Measurements from ENCODE around the gene PARD3. TPM values are rescaled to one million over a fixed set of nuclear protein-coding genes. Genes with fewer than 3 reads are reported as not detected.

PARD3 gene
- total and polyA plus RNA-seq, 2 experiments from 2014 or later, result 6.3 to 21.2 TPM

- H4K20me1 ChIP-seq (ENCODE audit: insufficient read depth), result 0 out of 2 replicates have a peak, but pooled peaks cover 4% of the 10 kb centered on the region
- H3K36me3 ChIP-seq (ENCODE audit: low read depth), result no peaks in the 10 kb centered on the region
- H3K27me3 ChIP-seq (replicated peaks; ENCODE audit: insufficient read depth), result no peaks in the 10 kb centered on the region
- no peaks in the 10 kb centered on the region for H3K9me3 ChIP-seq (ENCODE audit: low read depth)
- H3F3A ChIP-seq (ENCODE audit: insufficient read depth), result no peaks in the 10 kb centered on the region
- no peaks in the 10 kb centered on the region for H3K4me1 ChIP-seq (ENCODE audit: insufficient read depth)
- 95 to 98% methylated on average over 3 of the region's 3 CpGs for whole genome bisulfite sequencing, 2 experiments (ENCODE audit: low coverage in 1 of 2, low lambda C conversion rate in 2 of 2, missing lambda C conversion rate in 2 of 2)
- peaks cover 33% of the 10 kb centered on the region for H3K79me2 ChIP-seq (ENCODE audit: insufficient read depth)
- no peak overlapping the region for H3K27ac ChIP-seq
- in situ Hi-C loops (cut with MboI), result loop anchor here (25.0 kb wide), 2 partner anchors 1437 to 1862 kb away; no protein-coding TSS in a partner anchor
- no peaks in the 10 kb centered on the region for H3K9me2 ChIP-seq (ENCODE audit: insufficient read depth)
- DNase-seq, result no peak
- no peak overlapping the region for H3K4me2 ChIP-seq (ENCODE audit: unreplicated experiment)
- TF ChIP-seq EZH2phosphoT487 (IDR thresholded peaks at IDR 0.05; ENCODE audit: insufficient read depth, low read depth) (no peak), EZH2 (IDR thresholded peaks at IDR 0.05; ENCODE audit: insufficient read depth, poor library complexity, severe bottlenecking) (no peak)
- H2AFZ ChIP-seq, result no peak overlapping the region
- H3K9ac ChIP-seq, result no peak overlapping the region
- no peak overlapping the region for H3K4me3 ChIP-seq
Measured at GRCh38 chr10:34649385-34649784, 165.7 kb downstream of the PARD3 start.

GRCh38 chr10:34648919-34649318 is 166.2 kb downstream of the PARD3 start:
- no peak for TF ChIP-seq EZH2 (IDR thresholded peaks at IDR 0.05; ENCODE audit: insufficient read depth, poor library complexity, severe bottlenecking)
- no peak for TF ChIP-seq EZH2phosphoT487 (IDR thresholded peaks at IDR 0.05; ENCODE audit: insufficient read depth, low read depth)
- H3K4me1 ChIP-seq (ENCODE audit: insufficient read depth), result no peaks in the 10 kb centered on the region
- H3K4me2 ChIP-seq (ENCODE audit: unreplicated experiment), result no peak overlapping the region
- H3K4me3 ChIP-seq, result no peak overlapping the region
- H3K79me2 ChIP-seq (ENCODE audit: insufficient read depth), result peaks cover 30% of the 10 kb centered on the region
- H3K9ac ChIP-seq, result no peak overlapping the region
- no peaks in the 10 kb centered on the region for H3K9me3 ChIP-seq (ENCODE audit: low read depth)
- H3K27ac ChIP-seq, result no peak overlapping the region
- 0 out of 2 replicates have a peak, but pooled peaks cover 4% of the 10 kb centered on the region for H4K20me1 ChIP-seq (ENCODE audit: insufficient read depth)
- WGBS, 2 experiments (ENCODE audit: low coverage in 1 of 2, low lambda C conversion rate in 2 of 2, missing lambda C conversion rate in 2 of 2), result 90 to 97% methylated on average over 5 of the region's 5 CpGs
- no peaks in the 10 kb centered on the region for H3K9me2 ChIP-seq (ENCODE audit: insufficient read depth)
- in situ Hi-C loops (cut with MboI), result loop anchor here (25.0 kb wide), 2 partner anchors 1437 to 1862 kb away; no protein-coding TSS in a partner anchor
- no peak overlapping the region for H2AFZ ChIP-seq
- no peaks in the 10 kb centered on the region for H3K36me3 ChIP-seq (ENCODE audit: low read depth)
- H3K27me3 ChIP-seq (replicated peaks; ENCODE audit: insufficient read depth), result no peaks in the 10 kb centered on the region
- H3F3A ChIP-seq (ENCODE audit: insufficient read depth), result no peaks in the 10 kb centered on the region
- DNase-seq, result no peak

- DNase-seq, result no peak
- Histone ChIP-seq H4K20me1 (ENCODE audit: insufficient read depth) (0 out of 2 replicates have a peak, but pooled peaks cover 4% of the 10 kb centered on the region), H3K9me2 (ENCODE audit: insufficient read depth) (no peaks in the 10 kb centered on the region), H3K4me2 (ENCODE audit: unreplicated experiment) (no peak overlapping the region), H3K9ac (no peak overlapping the region), H3K27ac (no peak overlapping the region), H3K4me3 (no peak overlapping the region), H3K36me3 (ENCODE audit: low read depth) (no peaks in the 10 kb centered on the region), H3K9me3 (ENCODE audit: low read depth) (no peaks in the 10 kb centered on the region), H2AFZ (no peak overlapping the region), H3F3A (ENCODE audit: insufficient read depth) (no peaks in the 10 kb centered on the region), H3K4me1 (ENCODE audit: insufficient read depth) (no peaks in the 10 kb centered on the region), H3K79me2 (ENCODE audit: insufficient read depth) (peaks cover 31% of the 10 kb centered on the region), H3K27me3 (replicated peaks; ENCODE audit: insufficient read depth) (no peaks in the 10 kb centered on the region)
- TF ChIP-seq EZH2phosphoT487 (IDR thresholded peaks at IDR 0.05; ENCODE audit: insufficient read depth, low read depth) (no peak), EZH2 (IDR thresholded peaks at IDR 0.05; ENCODE audit: insufficient read depth, poor library complexity, severe bottlenecking) (no peak)
- WGBS, 2 experiments (ENCODE audit: low coverage in 1 of 2, low lambda C conversion rate in 2 of 2, missing lambda C conversion rate in 2 of 2), result 86% methylated on average over 12 of the region's 12 CpGs
- in situ Hi-C loops (cut with MboI), result loop anchor here (25.0 kb wide), 2 partner anchors 1436 to 1861 kb away; no protein-coding TSS in a partner anchor
Measured at GRCh38 chr10:34647875-34648865, 166.9 kb downstream of the PARD3 start.

GRCh38 chr10:34647160-34647559 is 167.9 kb downstream of the PARD3 start:
- Histone ChIP-seq H3F3A (ENCODE audit: insufficient read depth) (no peaks in the 10 kb centered on the region), H4K20me1 (ENCODE audit: insufficient read depth) (0 out of 2 replicates have a peak, but pooled peaks cover 4% of the 10 kb centered on the region), H3K9me2 (ENCODE audit: insufficient read depth) (no peaks in the 10 kb centered on the region), H3K79me2 (ENCODE audit: insufficient read depth) (peaks cover 24% of the 10 kb centered on the region), H3K36me3 (ENCODE audit: low read depth) (no peaks in the 10 kb centered on the region), H3K9ac (no peak overlapping the region), H3K4me3 (no peak overlapping the region), H3K4me1 (ENCODE audit: insufficient read depth) (no peaks in the 10 kb centered on the region), H3K27ac (no peak overlapping the region), H3K9me3 (ENCODE audit: low read depth) (no peaks in the 10 kb centered on the region), H3K27me3 (replicated peaks; ENCODE audit: insufficient read depth) (no peaks in the 10 kb centered on the region), H2AFZ (no peak overlapping the region), H3K4me2 (ENCODE audit: unreplicated experiment) (no peak overlapping the region)
- in situ Hi-C loops (cut with MboI), result loop anchor here (25.0 kb wide), 2 partner anchors 1435 to 1860 kb away; no protein-coding TSS in a partner anchor
- TF ChIP-seq EZH2 (IDR thresholded peaks at IDR 0.05; ENCODE audit: insufficient read depth, poor library complexity, severe bottlenecking) (no peak), EZH2phosphoT487 (IDR thresholded peaks at IDR 0.05; ENCODE audit: insufficient read depth, low read depth) (no peak)
- no peak for DNase-seq
- 92% methylated on average over 7 of the region's 7 CpGs for WGBS, 2 experiments (ENCODE audit: low coverage in 1 of 2, low lambda C conversion rate in 2 of 2, missing lambda C conversion rate in 2 of 2)
